HG03571 (cell line): ENCODE results near the gene SIK3.

ENCODE experiments used
- ATAC-seq: cut with Tn5 transposase; IDR thresholded peaks from one replicate; pipeline ENCODE4 v1.9.1; 2021; ENCODE audit not compliant: unreplicated experiment

Gene SIK3

GRCh38 chr11:117010808-117011540 lies 87.3 kb downstream of the SIK3 start:
- ATAC-seq: no peak

- ATAC-seq: no peak
These were observed 88.2 kb downstream of the SIK3 start for GRCh38 chr11:117009905-117010605.

GRCh38 chr11:117005758-117006157 lies 92.5 kb downstream of the SIK3 start:
- no peak for ATAC-seq

- no peak for ATAC-seq
These were observed 95.5 kb downstream of the SIK3 start for GRCh38 chr11:117002639-117003299.

- no peak for ATAC-seq
These were observed 98.1 kb downstream of the SIK3 start for GRCh38 chr11:117000014-117000737.

- no peak for ATAC-seq
These were observed 101.2 kb downstream of the SIK3 start for GRCh38 chr11:116997071-116997470.

GRCh38 chr11:116994195-116994594 lies 104.0 kb downstream of the SIK3 start:
- no peak for ATAC-seq

GRCh38 chr11:116993599-116993998 lies 104.6 kb downstream of the SIK3 start:
- no peak for ATAC-seq

GRCh38 chr11:116991491-116991890 lies 106.7 kb downstream of the SIK3 start:
- ATAC-seq: no peak

GRCh38 chr11:116990811-116991210 lies 107.4 kb downstream of the SIK3 start:
- no peak for ATAC-seq

GRCh38 chr11:116990061-116990473 lies 108.2 kb downstream of the SIK3 start:
- no peak for ATAC-seq

- no peak for ATAC-seq
These were observed 109.0 kb downstream of the SIK3 start for GRCh38 chr11:116989184-116989583.

- ATAC-seq: no peak
These were observed 111.6 kb downstream of the SIK3 start for GRCh38 chr11:116986521-116987105.

- no peak for ATAC-seq
These were observed 113.6 kb downstream of the SIK3 start for GRCh38 chr11:116984589-116984988.

GRCh38 chr11:116984186-116984585 lies 114.0 kb downstream of the SIK3 start:
- no peak for ATAC-seq

GRCh38 chr11:116981266-116981885 lies 116.9 kb downstream of the SIK3 start:
- no peak for ATAC-seq

GRCh38 chr11:116980136-116980793 lies 118.0 kb downstream of the SIK3 start:
- peak; percentile 87 for ATAC-seq

GRCh38 chr11:116976941-116977570 lies 121.2 kb downstream of the SIK3 start:
- ATAC-seq: no peak

GRCh38 chr11:116975661-116976060 lies 122.6 kb downstream of the SIK3 start:
- no peak for ATAC-seq

- ATAC-seq: no peak
These were observed 125.0 kb downstream of the SIK3 start for GRCh38 chr11:116973270-116973669.
